ENCODE data around the gene NUP42.
"Not testable (repeated sequence)": the region's sequence is repeated elsewhere in the genome, so short reads cannot be mapped to it uniquely, and the experiment has no call there.

NUP42 gene

DNA sequence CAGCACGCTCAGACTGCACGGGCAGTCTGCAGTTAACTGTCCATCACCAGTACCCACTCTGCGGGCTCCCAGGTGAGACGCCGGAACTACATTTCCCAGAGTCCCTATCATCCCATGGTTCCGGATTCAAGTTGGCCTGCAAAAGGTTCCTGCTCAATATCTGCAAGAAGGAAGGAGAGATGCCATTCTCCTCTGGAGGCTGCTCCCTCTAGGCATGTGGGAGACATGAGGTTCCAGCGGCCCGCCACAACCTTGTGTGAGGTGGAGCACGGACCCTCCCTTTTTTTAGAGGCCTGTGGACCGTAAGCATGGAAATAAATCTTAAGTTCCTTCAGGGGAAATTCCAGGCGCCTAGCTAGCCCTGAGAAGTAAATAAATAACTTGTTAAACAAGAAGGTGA is 29.7 kb downstream of the NUP42 start:
- no peak for FAIRE-seq
- TF ChIP-seq POLR2A (IDR thresholded peaks at IDR 0.05; ENCODE audit: low read depth, low read length), result no peak
- no peak for DNase-seq (ENCODE audit: insufficient read length, low spot score)

- no peak for FAIRE-seq
- no peak for TF ChIP-seq POLR2A (IDR thresholded peaks at IDR 0.05; ENCODE audit: low read depth, low read length)
- no peak for DNase-seq (ENCODE audit: insufficient read length, low spot score)
These were observed 30.5 kb downstream of the NUP42 start for GRCh38 chr7:23212395-23212794.

DNA sequence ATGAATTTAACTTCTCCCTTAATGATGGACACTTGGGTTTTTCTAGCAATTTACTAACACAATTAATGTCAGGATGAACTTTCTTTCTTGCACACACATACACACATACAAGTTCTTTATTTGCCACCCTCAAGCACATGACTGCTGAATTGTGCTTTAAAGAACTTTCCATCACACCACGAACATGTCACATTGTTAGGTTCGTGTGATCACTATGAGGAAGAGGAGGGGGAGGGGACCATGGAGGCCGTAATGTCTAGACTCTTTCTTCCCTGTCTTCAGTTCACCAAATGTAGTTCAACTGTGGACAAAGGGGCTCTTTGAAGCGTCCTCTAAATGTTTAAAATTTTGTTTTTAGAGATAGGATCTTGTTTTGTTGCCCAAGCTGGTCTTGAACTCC is 31.0 kb downstream of the NUP42 start:
- no peak for TF ChIP-seq POLR2A (IDR thresholded peaks at IDR 0.05; ENCODE audit: low read depth, low read length)
- no peak for DNase-seq (ENCODE audit: insufficient read length, low spot score)
- FAIRE-seq, result no peak

DNA sequence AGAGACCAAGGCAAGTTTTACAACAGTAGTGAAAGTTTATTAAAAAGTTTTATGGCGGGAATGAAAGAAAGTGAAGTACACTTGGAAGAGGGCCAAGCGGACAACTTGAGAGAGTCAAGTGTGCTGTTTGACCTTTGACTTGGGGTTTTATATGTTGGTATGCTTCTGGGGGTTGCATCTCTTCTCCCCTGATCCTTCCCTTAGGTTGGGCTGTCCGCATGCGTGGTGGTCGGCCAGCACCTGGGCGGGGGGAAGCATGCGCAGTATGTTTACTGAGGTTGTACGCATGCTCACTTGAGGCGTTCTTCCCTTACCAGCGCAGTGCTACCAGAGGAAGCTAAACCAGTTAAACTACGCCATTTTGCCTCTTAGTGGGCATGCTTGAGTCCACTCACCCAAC is 31.9 kb downstream of the NUP42 start:
- no peak for FAIRE-seq
- TF ChIP-seq POLR2A (IDR thresholded peaks at IDR 0.05; ENCODE audit: low read depth, low read length), result no peak
- no peak for DNase-seq (ENCODE audit: insufficient read length, low spot score)

- FAIRE-seq, result no peak
- TF ChIP-seq POLR2A (IDR thresholded peaks at IDR 0.05; ENCODE audit: low read depth, low read length), result no peak
- DNase-seq (ENCODE audit: insufficient read length, low spot score), result no peak
These were observed 32.6 kb downstream of the NUP42 start for GRCh38 chr7:23214423-23214822.

DNA sequence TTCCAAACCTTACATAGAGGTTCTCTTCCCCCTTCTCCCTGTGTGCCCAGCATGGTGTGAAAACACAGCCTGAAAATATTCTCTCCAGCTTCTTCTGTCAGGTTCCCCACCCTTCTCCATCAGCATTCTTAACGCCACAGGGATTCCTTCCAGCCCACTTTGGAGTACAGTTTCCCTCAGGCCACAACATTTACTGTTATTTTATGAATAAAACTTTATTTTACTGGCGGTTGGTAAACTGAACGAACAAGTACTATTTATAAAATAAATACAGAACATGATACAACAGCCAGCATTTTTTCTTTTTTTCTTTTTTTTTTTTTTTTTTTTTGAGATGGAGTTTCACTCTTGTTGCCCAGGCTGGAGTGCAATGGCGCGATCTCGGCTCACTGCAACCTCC is 33.1 kb downstream of the NUP42 start:
- DNase-seq (ENCODE audit: insufficient read length, low spot score) (no peak), FAIRE-seq (no peak)
- TF ChIP-seq POLR2A (IDR thresholded peaks at IDR 0.05; ENCODE audit: low read depth, low read length), result no peak

DNA sequence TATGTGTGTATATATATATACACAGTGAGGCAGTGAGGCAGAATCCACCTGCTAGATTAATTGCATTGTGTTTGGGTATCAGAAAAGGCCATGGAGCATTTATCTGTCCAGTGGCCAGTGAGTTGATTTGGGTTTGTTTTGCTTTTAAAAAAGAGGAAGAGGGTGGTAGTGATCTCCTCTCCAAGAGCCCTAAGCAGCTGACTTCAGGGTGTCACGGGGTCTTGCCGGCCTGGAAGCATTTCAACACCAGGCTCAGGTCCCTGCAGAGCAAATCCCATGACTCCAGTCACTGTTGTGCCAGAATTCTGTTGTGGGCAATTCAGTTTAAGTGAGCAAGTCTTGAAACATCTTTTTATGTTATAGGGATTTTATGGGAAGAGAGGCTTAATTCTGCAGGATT is 34.2 kb downstream of the NUP42 start:
- no peak for FAIRE-seq
- no peak for DNase-seq (ENCODE audit: insufficient read length, low spot score)
- TF ChIP-seq POLR2A (IDR thresholded peaks at IDR 0.05; ENCODE audit: low read depth, low read length), result no peak

- no peak for FAIRE-seq
- TF ChIP-seq POLR2A (IDR thresholded peaks at IDR 0.05; ENCODE audit: low read depth, low read length), result no peak
- DNase-seq (ENCODE audit: insufficient read length, low spot score), result no peak
These were observed 36.3 kb downstream of the NUP42 start for GRCh38 chr7:23218196-23218595.

DNA sequence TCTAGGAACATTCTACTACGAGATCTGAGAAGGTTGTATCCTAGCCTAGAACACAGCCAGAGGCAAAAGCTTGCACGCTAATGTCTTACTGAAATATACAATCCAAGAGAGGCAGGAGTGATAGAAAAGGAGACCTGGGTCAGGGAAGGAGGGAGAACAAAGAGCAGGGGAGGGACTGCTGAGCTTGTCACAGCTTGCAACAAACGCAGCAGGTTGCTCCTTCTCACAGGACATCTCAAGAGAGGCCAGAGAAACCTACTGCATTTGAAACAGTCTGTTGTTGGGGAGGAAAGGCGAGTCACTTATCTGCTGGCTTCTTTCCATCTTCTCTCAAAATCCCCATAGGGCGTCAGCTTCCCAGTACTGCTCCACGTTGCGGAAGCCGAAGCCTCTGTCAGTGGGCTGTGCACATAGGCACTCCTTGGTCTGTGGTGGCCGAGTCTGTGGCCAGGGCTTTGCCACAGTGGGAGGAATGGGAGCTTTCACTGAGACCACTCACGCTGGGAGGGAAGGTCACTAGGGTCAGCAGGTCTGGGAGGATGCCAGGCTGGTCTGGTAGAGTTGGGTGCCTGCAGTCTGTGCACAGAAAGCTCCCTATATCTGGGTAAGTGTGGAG is 39.0 kb downstream of the NUP42 start:
- DNase-seq (ENCODE audit: insufficient read length, low spot score) (no peak), FAIRE-seq (no peak)
- no peak for TF ChIP-seq POLR2A (IDR thresholded peaks at IDR 0.05; ENCODE audit: low read depth, low read length)

DNA sequence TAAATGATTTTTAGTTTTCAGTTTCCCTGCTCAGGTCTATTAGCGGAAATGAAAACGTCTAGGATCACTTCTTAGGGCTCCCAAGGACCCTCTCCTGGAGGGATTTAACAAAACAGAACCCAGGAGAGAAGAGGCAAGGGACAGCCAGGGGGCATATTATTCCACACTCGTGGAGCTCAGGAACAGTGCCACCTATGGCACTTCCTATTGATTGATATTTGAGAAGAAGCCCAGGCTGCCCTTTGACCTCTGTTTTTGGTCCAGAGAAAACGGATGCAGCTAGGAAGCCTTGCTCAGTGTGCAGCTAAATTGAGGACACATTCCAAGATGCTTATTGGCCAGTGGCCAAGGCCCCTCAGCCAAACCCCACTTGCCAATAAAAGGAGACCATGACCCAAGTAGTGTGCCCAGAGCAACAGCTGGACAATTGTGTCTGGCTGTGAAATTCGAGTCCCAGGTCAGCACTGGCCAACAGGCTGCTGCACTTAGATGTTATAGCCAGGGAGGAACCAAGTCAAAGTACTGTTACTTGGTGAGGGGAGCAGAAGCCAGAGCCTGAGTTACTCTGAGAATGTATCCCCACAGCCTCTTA is 40.7 kb downstream of the NUP42 start:
- DNase-seq (ENCODE audit: insufficient read length, low spot score) (no peak), FAIRE-seq (no peak)
- TF ChIP-seq POLR2A (IDR thresholded peaks at IDR 0.05; ENCODE audit: low read depth, low read length), result no peak

- not testable (repeated sequence) for FAIRE-seq; DNase-seq (ENCODE audit: insufficient read length, low spot score)
These were observed 42.5 kb downstream of the NUP42 start for GRCh38 chr7:23224364-23224763.

DNA sequence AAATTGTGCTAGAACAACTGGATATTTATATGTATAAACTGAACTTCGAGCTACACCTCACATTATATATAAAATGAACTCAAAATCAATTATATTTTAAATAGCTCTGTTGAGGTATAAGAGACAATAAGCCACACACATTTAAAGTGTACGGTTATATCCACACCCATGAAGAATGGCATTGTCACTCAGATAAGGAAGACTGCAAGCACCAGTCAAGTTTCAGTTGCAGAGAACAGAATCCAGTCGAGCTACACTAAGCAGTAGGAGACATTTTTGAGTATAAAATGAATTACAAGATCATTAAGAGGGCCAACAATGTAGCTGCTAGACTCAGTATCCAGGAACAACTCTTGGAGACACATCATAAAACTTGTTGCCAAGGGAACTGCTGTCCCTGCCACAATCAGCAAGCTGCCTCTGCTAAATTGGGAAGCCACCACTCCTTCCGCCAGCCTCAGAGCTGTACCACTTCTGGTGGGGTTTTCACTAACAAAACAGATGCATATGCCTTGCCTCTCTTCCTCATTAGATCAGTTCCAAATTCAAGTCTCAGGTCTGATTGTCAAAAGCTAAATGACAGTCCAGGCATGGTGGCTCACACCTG is 45.1 kb downstream of the NUP42 start:
- no peak for FAIRE-seq
- no peak for TF ChIP-seq POLR2A (IDR thresholded peaks at IDR 0.05; ENCODE audit: low read depth, low read length)

GRCh38 chr7:23228412-23228811 is 46.6 kb downstream of the NUP42 start:
- no peak for TF ChIP-seq POLR2A (IDR thresholded peaks at IDR 0.05; ENCODE audit: low read depth, low read length)
- FAIRE-seq, result no peak
- no peak for DNase-seq (ENCODE audit: insufficient read length, low spot score)

More for the DNA sequence above, 45.1 kb downstream of the NUP42 start:
- DNase-seq (ENCODE audit: insufficient read length, low spot score), result no peak

- no peak for TF ChIP-seq POLR2A (IDR thresholded peaks at IDR 0.05; ENCODE audit: low read depth, low read length)
- FAIRE-seq (no peak), DNase-seq (ENCODE audit: insufficient read length, low spot score) (no peak)
These were observed 48.8 kb downstream of the NUP42 start for GRCh38 chr7:23230641-23231101.

DNA sequence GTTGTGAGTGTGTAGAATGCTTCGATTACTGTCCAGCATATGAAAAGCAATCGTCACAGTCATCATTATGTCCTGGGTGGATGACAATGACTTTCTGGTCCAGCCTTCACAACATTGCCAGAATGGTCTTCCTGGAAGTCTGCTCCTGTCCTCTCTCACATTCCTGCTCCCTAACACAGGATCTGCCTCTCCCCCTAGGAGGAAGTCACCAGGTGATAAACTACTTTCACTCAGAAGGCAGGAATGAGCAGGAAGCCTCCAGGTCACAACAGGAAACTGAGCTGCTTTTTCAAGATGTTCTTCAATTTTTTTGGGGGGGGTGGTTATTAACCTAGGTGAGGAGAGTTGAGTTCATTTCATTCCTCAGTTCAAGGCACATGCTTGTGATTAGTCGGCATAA is 51.1 kb downstream of the NUP42 start:
- FAIRE-seq (no peak), DNase-seq (ENCODE audit: insufficient read length, low spot score) (no peak)
- no peak for TF ChIP-seq POLR2A (IDR thresholded peaks at IDR 0.05; ENCODE audit: low read depth, low read length)
